ENCODE results near the gene EP300.

DNA sequence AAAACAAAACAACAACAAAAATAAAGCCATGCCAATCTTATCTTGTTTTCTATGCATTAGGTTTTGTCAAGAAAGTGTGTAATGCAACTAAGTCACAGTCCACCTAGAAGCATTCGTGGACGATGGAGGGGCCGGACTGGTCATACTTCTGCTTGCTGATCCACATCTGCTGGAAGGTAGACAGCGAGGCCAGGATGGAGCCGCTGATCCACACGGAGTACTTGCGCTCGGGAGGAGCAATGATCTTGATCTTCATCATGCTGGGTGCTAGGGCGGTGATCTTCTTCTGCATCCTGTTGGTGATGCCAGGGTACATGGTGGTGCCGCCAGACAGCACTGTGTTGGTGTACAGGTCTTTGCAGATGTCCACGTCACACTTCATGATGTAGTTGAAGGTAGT lies 18.3 kb upstream of the EP300 start:
- TF ChIP-seq, protein P1, sequence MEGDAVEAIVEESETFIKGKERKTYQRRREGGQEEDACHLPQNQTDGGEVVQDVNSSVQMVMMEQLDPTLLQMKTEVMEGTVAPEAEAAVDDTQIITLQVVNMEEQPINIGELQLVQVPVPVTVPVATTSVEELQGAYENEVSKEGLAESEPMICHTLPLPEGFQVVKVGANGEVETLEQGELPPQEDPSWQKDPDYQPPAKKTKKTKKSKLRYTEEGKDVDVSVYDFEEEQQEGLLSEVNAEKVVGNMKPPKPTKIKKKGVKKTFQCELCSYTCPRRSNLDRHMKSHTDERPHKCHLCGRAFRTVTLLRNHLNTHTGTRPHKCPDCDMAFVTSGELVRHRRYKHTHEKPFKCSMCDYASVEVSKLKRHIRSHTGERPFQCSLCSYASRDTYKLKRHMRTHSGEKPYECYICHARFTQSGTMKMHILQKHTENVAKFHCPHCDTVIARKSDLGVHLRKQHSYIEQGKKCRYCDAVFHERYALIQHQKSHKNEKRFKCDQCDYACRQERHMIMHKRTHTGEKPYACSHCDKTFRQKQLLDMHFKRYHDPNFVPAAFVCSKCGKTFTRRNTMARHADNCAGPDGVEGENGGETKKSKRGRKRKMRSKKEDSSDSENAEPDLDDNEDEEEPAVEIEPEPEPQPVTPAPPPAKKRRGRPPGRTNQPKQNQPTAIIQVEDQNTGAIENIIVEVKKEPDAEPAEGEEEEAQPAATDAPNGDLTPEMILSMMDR (IDR thresholded peaks at IDR 0.05; ENCODE audit: borderline replicate concordance, extremely low read depth, low read length, poor library complexity, severe bottlenecking) = no peak
- TF ChIP-seq EZH2 (IDR thresholded peaks at IDR 0.05; ENCODE audit: borderline replicate concordance, low read depth, low read length, severe bottlenecking) = no peak

Measured in DND-41 (cell line).